HepG2 (cell line): ENCODE results near the gene PAXIP1. TPM values are rescaled to one million over a fixed set of nuclear protein-coding genes. Genes with fewer than 3 reads are reported as not detected.

Experiments used
- ATAC-seq: fragments of 200-7000 bp; cut with Tn5 transposase; 3 replicates; pipeline ENCODE4 v1.9.1; 2020; ENCODE audit warnings: mild to moderate bottlenecking, moderate library complexity
- BruUV-seq: library from RNA; stranded (reverse); fragments of 400-500 nt; replicated peaks from 2 replicates; lab custom pipeline; 2021; lab: Mats Ljungman, UMichigan
- CTCF ChIA-PET: fragments of 300-600 bp; formaldehyde crosslinking; extraction: SDS; loops from one replicate; lab custom pipeline; 2021; ENCODE audit warnings: low total read pairs, inconsistent platforms, low intra/inter-chr PET ratio; lab: Yijun Ruan, JAX
- POLR2A ChIA-PET: fragments of 350-600 bp; sonication (Branson Sonifier 250); formaldehyde crosslinking; loops from one replicate; lab custom pipeline; 2020; ENCODE audit warnings: antibody characterized with exemption, inconsistent platforms; lab: Yijun Ruan, JAX
- DNase-seq: peaks from one replicate; pipeline ENCODE4 v3.0.0-alpha.2; 2015; ENCODE audit warnings: low spot score
- FAIRE-seq: peaks from 3 replicates; lab custom pipeline; 2011; peaks lifted over from hg19 to GRCh38; lab: Jason Lieb, UNC
- H2AFZ ChIP-seq: one replicate; pipeline ENCODE4 v1.6.1; 2011; ENCODE audit warnings: low read length, inconsistent platforms
- H3K27ac ChIP-seq: fragments of 300-600 bp; 3 replicates; pipeline ENCODE4 v1.8.0; 2011; ENCODE audit warnings: mixed run types, mild to moderate bottlenecking, mixed read lengths, low read length, inconsistent platforms; ENCODE audit not compliant: insufficient read depth; ENCODE audit errors: extremely low read length
- H3K27me3 ChIP-seq, 2 experiments: fragments of 200-600 bp in 1 of 2; 2 replicates in 1 of 2; 3 replicates in 1 of 2; pipeline versions ENCODE4 v1.6.0 to v1.8.0; 2011; ENCODE audit warnings: low read length in 2 of 2, mild to moderate bottlenecking in 2 of 2, moderate library complexity in 2 of 2, inconsistent platforms in 1 of 2; ENCODE audit not compliant: insufficient read depth in 2 of 2, control insufficient read depth in 1 of 2
- H3K36me3 ChIP-seq, 2 experiments: fragments of 200-600 bp in 1 of 2; replicated peaks in 1 of 2; 2 replicates in 1 of 2; 3 replicates in 1 of 2; pipeline versions ENCODE4 v1.5.1 to v1.8.0; 2011; ENCODE audit warnings: low read length in 2 of 2, inconsistent platforms in 1 of 2; ENCODE audit not compliant: insufficient read depth in 2 of 2, control insufficient read depth in 1 of 2
- H3K4me1 ChIP-seq: 2 replicates; pipeline ENCODE4 v1.5.1; 2012; ENCODE audit warnings: low read length, inconsistent platforms; ENCODE audit not compliant: insufficient read depth
- H3K4me2 ChIP-seq: 2 replicates; pipeline ENCODE4 v1.6.0; 2011; ENCODE audit warnings: low read depth, low read length, inconsistent platforms
- H3K4me3 ChIP-seq, 3 experiments: fragments of 200-600 bp in 1 of 3; sonication (generic), shearing (Covaris generic) in 1 of 3; replicated peaks in 1 of 3; 2 replicates each; pipeline ENCODE4 v1.5.1; 2011 to 2016; ENCODE audit warnings: low read length in 3 of 3, inconsistent platforms in 2 of 3, low read depth in 2 of 3, mild to moderate bottlenecking in 2 of 3, control low read depth in 1 of 3, mixed read lengths in 1 of 3; ENCODE audit not compliant: insufficient read depth in 1 of 3
- H3K79me2 ChIP-seq: one replicate; pipeline ENCODE4 v1.6.1; 2011; ENCODE audit warnings: low read length, inconsistent platforms; ENCODE audit not compliant: insufficient read depth
- H3K9ac ChIP-seq: 2 replicates; pipeline ENCODE4 v1.6.0; 2011; ENCODE audit warnings: mild to moderate bottlenecking, low read depth, low read length, inconsistent platforms; ENCODE audit not compliant: insufficient read depth
- H3K9me3 ChIP-seq: 2 replicates; pipeline ENCODE4 v1.5.1; 2012; ENCODE audit warnings: mild to moderate bottlenecking, low read length
- H4K20me1 ChIP-seq: 2 replicates; pipeline ENCODE4 v1.6.0; 2011; ENCODE audit warnings: inconsistent platforms, mild to moderate bottlenecking, low read length, moderate library complexity; ENCODE audit not compliant: insufficient read depth
- ATAD3A ChIP-seq: sonication (generic); formaldehyde crosslinking; IDR thresholded peaks from 2 replicates; pipeline ENCODE4 v1.4.0; 2020; ENCODE audit warnings: missing genetic modification reagents
- EEA1 ChIP-seq: sonication (generic); formaldehyde crosslinking; IDR thresholded peaks from 2 replicates; pipeline ENCODE4 v1.5.1; 2020; ENCODE audit warnings: mild to moderate bottlenecking, missing genetic modification reagents, borderline replicate concordance
- JUND ChIP-seq: sonication (generic); formaldehyde crosslinking; IDR thresholded peaks from 2 replicates; pipeline ENCODE4 v1.8.0; 2022; ENCODE audit warnings: mild to moderate bottlenecking, missing genetic modification reagents
- RARA ChIP-seq: IDR thresholded peaks from 2 replicates; pipeline ENCODE4 v1.6.1; 2016; ENCODE audit warnings: missing genetic modification reagents, missing compliant biosample characterization
- RBAK ChIP-seq: sonication (generic); formaldehyde crosslinking; IDR thresholded peaks from 2 replicates; pipeline ENCODE4 v1.5.1; 2020; ENCODE audit warnings: mild to moderate bottlenecking, missing genetic modification reagents
- SKI ChIP-seq: fragments of 450-650 bp; IDR thresholded peaks from one replicate; pipeline ENCODE4 v1.6.1; 2018; ENCODE audit warnings: mild to moderate bottlenecking; ENCODE audit not compliant: partially characterized antibody
- ZBTB49 ChIP-seq: sonication (generic); formaldehyde crosslinking; IDR thresholded peaks from 2 replicates; pipeline ENCODE4 v1.4.0; 2020; ENCODE audit warnings: missing genetic modification reagents, borderline replicate concordance
- ZNF337 ChIP-seq: sonication (generic); formaldehyde crosslinking; IDR thresholded peaks from 2 replicates; pipeline ENCODE4 v1.5.1; 2020; ENCODE audit warnings: missing genetic modification reagents, low read depth, mild to moderate bottlenecking, borderline replicate concordance
- ZNF605 ChIP-seq: sonication (generic); formaldehyde crosslinking; IDR thresholded peaks from 2 replicates; pipeline ENCODE4 v1.8.0; 2022; ENCODE audit warnings: mild to moderate bottlenecking, missing genetic modification reagents
- WGBS: methylation state at CpG from one replicate; pipeline ENCODE4 v1.1.6; 2017; ENCODE audit warnings: low lambda C conversion rate; 5-methylcytosine and 5-hydroxymethylcytosine counted together
- in situ Hi-C: cut with HindIII; loops from 2 replicates; pipeline ENCODE4 v1.10.0; 2017; ENCODE audit warnings: low pct_unique_long_range_greater_than_20kb; ENCODE audit not compliant: extremely low pct_ligation_motif_present
- intact Hi-C: fragments of 100-400 bp; cut with micrococcal nuclease; formaldehyde crosslinking; loops from one replicate; pipeline ENCODE4 v1.10.0; 2022; ENCODE audit not compliant: unreplicated experiment
- polyA plus RNA-seq, 8 experiments: library from polyadenylated mRNA; depleted of rRNA in 3 of 8; stranded (reverse) in 7 of 8; unstranded in 1 of 8; fragments of >200 nt; fragmentation: Illumina TruSeq in 4 of 8; extraction: Trizol in 4 of 8; gene quantifications; 2 replicates each; pipeline versions ENCODE4 v1.2.1 to v1.2.3, GENCODE V29; 2011 to 2016; ENCODE audit warnings: low read depth in 4 of 8, missing spikeins in 1 of 8, mixed read lengths in 1 of 8; ENCODE audit not compliant: insufficient read depth in 1 of 8
- total RNA-seq, 5 experiments: library from RNA; depleted of rRNA; stranded (reverse); fragments of >200 nt; fragmentation: Illumina TruSeq; extraction: Trizol; gene quantifications; 2 replicates each; pipeline ENCODE4 v1.2.3, GENCODE V29; 2016; ENCODE audit warnings: low read depth in 1 of 5

The PAXIP1 gene
- total and polyA plus RNA-seq, 2 of the 13 experiments (the other 11 are each of a cell fraction or from before 2014, with no cell fraction given), result 11.6 to 16.2 TPM

GRCh38 chr7:154960063-154960790 lies 42.7 kb downstream of the PAXIP1 start:
- WGBS, result 67% methylated on average over 10 of the region's 10 CpGs
- Histone ChIP-seq H3K27me3 (no peaks in the 10 kb centered on the region), H4K20me1 (no peaks in the 10 kb centered on the region), H3K9ac (no peak overlapping the region), H3K4me1 (no peaks in the 10 kb centered on the region), H2AFZ (no peak overlapping the region), H3K36me3 (peaks cover 9 to 78% of the 10 kb centered on the region in 2 experiments), H3K4me3 (no peak overlapping the region), H3K4me2 (no peak overlapping the region), H3K9me3 (no peaks in the 10 kb centered on the region), H3K27ac (no peak overlapping the region), H3K79me2 (no peaks in the 10 kb centered on the region)
- CTCF ChIA-PET, result no interaction called here
- DNase-seq, result peak; percentile 36
- in situ Hi-C loops, result no loop called here
- BruUV-seq, result no TSS peak
- no peak for FAIRE-seq
- TF ChIP-seq ATAD3A (CRISPR knock-in tag) (no peak), ZBTB49 (CRISPR knock-in tag) (no peak), EEA1 (CRISPR knock-in tag) (no peak), RBAK (CRISPR knock-in tag) (0 out of 2 replicates have a peak, but pooled peaks have one; percentile 80), SKI (peak; percentile 26), ZNF605 (CRISPR knock-in tag) (no peak), ZNF337 (CRISPR knock-in tag) (no peak), RARA (CRISPR knock-in tag) (no peak), JUND (CRISPR knock-in tag) (no peak)
- POLR2A ChIA-PET, result no interaction called here
- intact Hi-C loops, result loop anchor here (2.0 kb wide), 1 partner anchor 49 kb away; no protein-coding TSS in a partner anchor
- no peak; the same call in 2 of the 3 replicates for ATAC-seq
